IMR-90 (cell line): ENCODE results near the gene TCF4. TPM values are rescaled to one million over a fixed set of nuclear protein-coding genes. Genes with fewer than 3 reads are reported as not detected.

Source experiments
- ATAC-seq: fragments of 200-7000 bp; cut with Tn5 transposase; 2 replicates; pipeline ENCODE4 v1.9.1; 2020; ENCODE audit warnings: low read depth, mild to moderate bottlenecking, moderate library complexity
- BruUV-seq: library from RNA; stranded (reverse); fragments of 400-500 nt; replicated peaks from 2 replicates; lab custom pipeline; 2021; lab: Mats Ljungman, UMichigan
- CTCF ChIA-PET: fragments of 300-600 bp; formaldehyde crosslinking; extraction: SDS; loops from one replicate; lab custom pipeline; 2021; ENCODE audit warnings: antibody characterized with exemption; lab: Yijun Ruan, JAX
- POLR2A ChIA-PET: fragments of 300-600 bp; sonication (Branson Sonifier 250); formaldehyde crosslinking; loops from one replicate; lab custom pipeline; 2022; ENCODE audit warnings: antibody characterized with exemption; ENCODE audit not compliant: unreplicated experiment; lab: Charles Lee
- DNase-seq: peaks from one replicate; pipeline ENCODE4 v3.0.0; 2013
- H2AFZ ChIP-seq: replicated peaks from 2 replicates; pipeline ENCODE3; 2013; ENCODE audit warnings: low read length, mild to moderate bottlenecking; ENCODE audit not compliant: poor library complexity
- H2AK5ac ChIP-seq: 2 replicates; pipeline ENCODE4 v1.6.1; 2013; ENCODE audit warnings: low read depth, low read length, inconsistent platforms
- H2AK9ac ChIP-seq: replicated peaks from 2 replicates; pipeline ENCODE3; 2013; ENCODE audit warnings: mild to moderate bottlenecking, low read depth, low read length, moderate library complexity; ENCODE audit not compliant: poor library complexity
- H2BK120ac ChIP-seq: 2 replicates; pipeline ENCODE4 v1.6.1; 2013; ENCODE audit warnings: low read depth, low read length, inconsistent platforms
- H2BK15ac ChIP-seq: 3 replicates; pipeline ENCODE4 v1.6.1; 2013; ENCODE audit warnings: low read depth, low read length, inconsistent platforms
- H2BK20ac ChIP-seq: 2 replicates; pipeline ENCODE4 v1.6.1; 2013; ENCODE audit warnings: low read depth, mild to moderate bottlenecking, inconsistent platforms, low read length, moderate library complexity
- H2BK5ac ChIP-seq: 2 replicates; pipeline ENCODE4 v1.6.1; 2013; ENCODE audit warnings: mild to moderate bottlenecking, low read depth, low read length, inconsistent platforms; ENCODE audit not compliant: poor library complexity, severe bottlenecking
- H3K14ac ChIP-seq: replicated peaks from 2 replicates; pipeline ENCODE4 v1.6.1; 2013; ENCODE audit warnings: low read depth, low read length, inconsistent platforms
- H3K18ac ChIP-seq: 2 replicates; pipeline ENCODE4 v1.6.1; 2013; ENCODE audit warnings: low read depth, low read length, control low read depth
- H3K23ac ChIP-seq: 2 replicates; pipeline ENCODE4 v1.6.1; 2013; ENCODE audit warnings: low read depth, low read length, inconsistent platforms
- H3K27ac ChIP-seq: 2 replicates; pipeline ENCODE4 v1.5.1; 2013; ENCODE audit warnings: mild to moderate bottlenecking, control low read depth, low read length; ENCODE audit not compliant: insufficient read depth
- H3K27me3 ChIP-seq: 2 replicates; pipeline ENCODE4 v1.6.1; 2013; ENCODE audit warnings: low read length; ENCODE audit not compliant: control insufficient read depth, insufficient read depth
- H3K36me3 ChIP-seq: 2 replicates; pipeline ENCODE4 v1.6.1; 2013; ENCODE audit warnings: low read length, mixed read lengths; ENCODE audit not compliant: control insufficient read depth, insufficient read depth
- H3K4ac ChIP-seq: 2 replicates; pipeline ENCODE4 v1.6.1; 2013; ENCODE audit warnings: low read depth, low read length, inconsistent platforms
- H3K4me1 ChIP-seq: 2 replicates; pipeline ENCODE4 v1.6.1; 2013; ENCODE audit warnings: low read length, mixed read lengths; ENCODE audit not compliant: control insufficient read depth, insufficient read depth
- H3K4me2 ChIP-seq: 2 replicates; pipeline ENCODE4 v1.6.1; 2013; ENCODE audit warnings: low read depth, mild to moderate bottlenecking, control low read depth, low read length, moderate library complexity
- H3K4me3 ChIP-seq: 2 replicates; pipeline ENCODE4 v1.5.1; 2013; ENCODE audit warnings: low read depth, mild to moderate bottlenecking, control low read depth, low read length, moderate library complexity; ENCODE audit not compliant: insufficient read depth
- H3K56ac ChIP-seq: 2 replicates; pipeline ENCODE4 v1.6.1; 2013; ENCODE audit warnings: low read length, inconsistent platforms; ENCODE audit not compliant: insufficient read depth; ENCODE audit errors: extremely low read depth
- H3K79me1 ChIP-seq, 2 experiments: 2 replicates each; pipeline ENCODE4 v1.6.1; 2013; ENCODE audit warnings: low read length in 2 of 2, inconsistent platforms in 1 of 2, low read depth in 1 of 2
- H3K9ac ChIP-seq: 2 replicates; pipeline ENCODE4 v1.6.1; 2013; ENCODE audit warnings: low read depth, low read length, control low read depth
- H3K9me1 ChIP-seq: 2 replicates; pipeline ENCODE4 v1.6.1; 2013; ENCODE audit warnings: low read length, inconsistent platforms; ENCODE audit not compliant: insufficient read depth
- H3K9me3 ChIP-seq: 2 replicates; pipeline ENCODE4 v1.6.1; 2013; ENCODE audit warnings: low read length; ENCODE audit not compliant: control insufficient read depth, insufficient read depth
- H4K20me1 ChIP-seq: 2 replicates; pipeline ENCODE4 v1.6.1; 2013; ENCODE audit warnings: low read length, inconsistent platforms; ENCODE audit not compliant: insufficient read depth
- H4K5ac ChIP-seq: 2 replicates; pipeline ENCODE4 v1.6.1; 2013; ENCODE audit warnings: mild to moderate bottlenecking, low read depth, low read length, control low read depth
- H4K8ac ChIP-seq, 2 experiments: 2 replicates each; pipeline ENCODE4 v1.6.1; 2013; ENCODE audit warnings: low read depth in 2 of 2, low read length in 2 of 2, control low read depth in 1 of 2, inconsistent platforms in 1 of 2
- H4K91ac ChIP-seq: 2 replicates; pipeline ENCODE4 v1.6.1; 2013; ENCODE audit warnings: low read depth, low read length, inconsistent platforms; ENCODE audit not compliant: insufficient read depth
- CEBPB ChIP-seq: IDR thresholded peaks from 2 replicates; pipeline ENCODE4 v1.6.1; 2012; ENCODE audit warnings: low read depth, low read length, improper control_type of control experiment
- CHD1 ChIP-seq: IDR thresholded peaks from 2 replicates; pipeline ENCODE4 v1.6.1; 2012; ENCODE audit warnings: low read depth, low read length, improper control_type of control experiment
- CTCF ChIP-seq: conservative IDR thresholded peaks from 2 replicates; pipeline ENCODE4 v1.5.1; 2012; ENCODE audit warnings: mild to moderate bottlenecking, low read depth, low read length, improper control_type of control experiment
- FOS ChIP-seq: fragments of 150-350 bp; IDR thresholded peaks from 2 replicates; pipeline ENCODE4 v1.6.1; 2016; ENCODE audit warnings: low read depth, low read length
- MXI1 ChIP-seq: IDR thresholded peaks from 2 replicates; pipeline ENCODE4 v1.6.1; 2012; ENCODE audit warnings: low read depth, mild to moderate bottlenecking, low read length, moderate library complexity, borderline replicate concordance
- NFE2L2 ChIP-seq: fragments of 150-350 bp; IDR thresholded peaks from 2 replicates; pipeline ENCODE4 v1.6.1; 2016; ENCODE audit warnings: low read depth, mild to moderate bottlenecking, low read length
- POLR2A ChIP-seq: IDR thresholded peaks from 2 replicates; pipeline ENCODE4 v1.6.1; 2012; ENCODE audit warnings: mild to moderate bottlenecking, low read depth, low read length
- RAD21 ChIP-seq: IDR thresholded peaks from 2 replicates; pipeline ENCODE4 v1.6.1; 2012; ENCODE audit warnings: low read length, improper control_type of control experiment
- RCOR1 ChIP-seq: IDR thresholded peaks from 2 replicates; pipeline ENCODE4 v1.6.1; 2012; ENCODE audit warnings: mild to moderate bottlenecking, low read length, improper control_type of control experiment; ENCODE audit not compliant: insufficient replicate concordance
- RFX5 ChIP-seq: IDR thresholded peaks from 2 replicates; pipeline ENCODE4 v1.8.0; 2012; ENCODE audit warnings: low read depth, mild to moderate bottlenecking, low read length, moderate library complexity
- WGBS, 2 experiments: methylation state at CpG; one replicate each; pipeline versions ENCODE4 v1.1.5 to v1.1.7; 2013; ENCODE audit warnings: missing lambda C conversion rate in 2 of 2; ENCODE audit not compliant: insufficient read length in 1 of 2; ENCODE audit errors: extremely low coverage in 2 of 2; 5-methylcytosine and 5-hydroxymethylcytosine counted together
- dilution Hi-C: fragments of 300-500 bp; cut with HindIII; formaldehyde crosslinking; loops from one replicate; pipeline ENCODE4 v1.14.3; 2018; ENCODE audit warnings: low sequenced_read_pairs; ENCODE audit not compliant: unreplicated experiment
- in situ Hi-C: fragments of 300-500 bp; cut with MboI; formaldehyde crosslinking; loops from 3 replicates; pipeline ENCODE4 v1.14.3; 2019; ENCODE audit warnings: low sequenced_read_pairs, inconsistent platforms, mixed read lengths
- intact Hi-C: fragments of 100-400 bp; cut with micrococcal nuclease; formaldehyde crosslinking; loops from 2 replicates; pipeline ENCODE4 v1.10.0; 2022
- polyA plus RNA-seq, 3 experiments: library from polyadenylated mRNA; depleted of rRNA; stranded (reverse); fragments of >200 nt; gene quantifications; 2 replicates each; pipeline ENCODE4 v1.2.3, GENCODE V29; 2012; ENCODE audit warnings: low replicate concordance in 1 of 3
- total RNA-seq: library from RNA; depleted of rRNA; stranded (reverse); fragments of >200 nt; gene quantifications from 2 replicates; pipeline ENCODE4 v1.2.3, GENCODE V29; 2012

TCF4 gene
- total and polyA plus RNA-seq, 2 of the 4 experiments (the other 2 are of a cell fraction): 30.0 to 87.1 TPM

GRCh38 chr18:55265984-55266383, 322.0 kb downstream of the TCF4 start:
- no peaks in the 10 kb centered on the region for H3K27me3 ChIP-seq
- no CpG with 5 or more reads among the region's 3 CpGs for WGBS, 2 experiments
- H3K18ac ChIP-seq: no peak overlapping the region
- no peak overlapping the region for H2AFZ ChIP-seq
- ChIA-PET CTCF (interaction anchor here (0.7 kb wide), 1 partner anchor 1306 kb away, joined by 3 read pairs; no protein-coding TSS in a partner anchor), POLR2A (no interaction called here)
- no peak overlapping the region for H2BK120ac ChIP-seq
- no peak overlapping the region for H3K56ac ChIP-seq
- no peak overlapping the region for H3K9ac ChIP-seq
- no peaks in the 10 kb centered on the region; the same call in 1 of the 2 replicates for H3K4me1 ChIP-seq
- H4K20me1 ChIP-seq: no peaks in the 10 kb centered on the region
- H3K23ac ChIP-seq: no peak overlapping the region
- H4K91ac ChIP-seq: no peak overlapping the region
- H2BK15ac ChIP-seq: no peak overlapping the region
- H3K9me1 ChIP-seq: peaks cover 7% of the 10 kb centered on the region
- no peak overlapping the region for H2AK5ac ChIP-seq
- no peak for ATAC-seq
- no peak overlapping the region for H4K8ac ChIP-seq
- no peak overlapping the region for H3K4me2 ChIP-seq
- H3K4me3 ChIP-seq: no peak overlapping the region
- H3K14ac ChIP-seq: no peak overlapping the region
- H4K5ac ChIP-seq: no peak overlapping the region
- H3K4ac ChIP-seq: no peak overlapping the region
- H3K36me3 ChIP-seq: peaks cover 31% of the 10 kb centered on the region
- H2BK20ac ChIP-seq: no peak overlapping the region
- TF ChIP-seq RFX5 (no peak), RCOR1 (no peak), RAD21 (no peak), NFE2L2 (no peak), MXI1 (no peak), CTCF (no peak), POLR2A (no peak), CHD1 (no peak), CEBPB (no peak), FOS (no peak)
- H3K27ac ChIP-seq: no peak overlapping the region
- in situ Hi-C loops: no loop called here
- BruUV-seq: no TSS peak
- H3K79me1 ChIP-seq: peaks cover 23 to 41% of the 10 kb centered on the region in 2 experiments
- dilution Hi-C loops: no loop called here
- no peak overlapping the region for H2AK9ac ChIP-seq
- intact Hi-C loops: no loop called here
- H2BK5ac ChIP-seq: no peak overlapping the region
- H3K9me3 ChIP-seq: no peaks in the 10 kb centered on the region
- DNase-seq: peak; percentile 27
